HK-2 (cell line): Measurements from ENCODE around the gene CCDC18.

ENCODE experiments used
- DNase-seq: peaks from one replicate; pipeline ENCODE4 v3.0.0-alpha.2; 2018; ENCODE audit not compliant: unreplicated experiment

Gene CCDC18

GRCh38 chr1:93317207-93317606 is 136.7 kb downstream of the CCDC18 start:
- DNase-seq = no peak

GRCh38 chr1:93317943-93318342 is 137.4 kb downstream of the CCDC18 start:
- no peak for DNase-seq

- DNase-seq = no peak
These were observed 141.2 kb downstream of the CCDC18 start for GRCh38 chr1:93321720-93322119.

GRCh38 chr1:93322349-93322748 is 141.8 kb downstream of the CCDC18 start:
- DNase-seq = no peak

- no peak for DNase-seq
These were observed 142.8 kb downstream of the CCDC18 start for GRCh38 chr1:93323185-93323820.

- DNase-seq = no peak
These were observed 144.3 kb downstream of the CCDC18 start for GRCh38 chr1:93324486-93325464.
